ENCODE data around the gene APEX1. TPM values are rescaled to one million over a fixed set of nuclear protein-coding genes. Genes with fewer than 3 reads are reported as not detected.
"Not testable (repeated sequence)": the region's sequence is repeated elsewhere in the genome, so short reads cannot be mapped to it uniquely, and the experiment has no call there.

APEX1 gene
- total RNA-seq, 4 donors from 2014 or later, result 75.7 to 132 (median 115) TPM

DNA sequence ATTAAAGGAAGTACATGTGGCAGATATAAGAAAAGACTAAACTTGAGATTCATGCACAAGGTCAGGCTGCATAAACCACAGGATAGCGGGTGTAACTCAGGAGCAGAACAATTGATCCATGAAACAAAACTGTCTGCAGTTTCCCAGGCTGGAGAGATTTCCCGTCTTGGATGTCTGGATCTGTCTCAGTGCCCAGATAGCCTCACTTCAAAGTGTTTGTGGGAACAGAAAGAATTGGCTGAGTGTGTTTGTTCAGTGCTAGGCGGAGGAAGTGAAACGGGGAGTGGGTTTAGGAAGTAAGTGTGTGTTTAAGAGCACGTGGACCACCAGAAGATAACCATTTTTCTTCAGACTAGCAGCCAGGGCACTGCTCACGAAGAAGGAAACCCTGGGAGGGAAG is 48.9 kb downstream of the APEX1 start:
- Histone ChIP-seq H3K4me3 (no peak overlapping the region), H3K27me3 (no peaks in the 10 kb centered on the region), H3K27ac (no peak overlapping the region), H3K36me3 (no peaks in the 10 kb centered on the region), H3K4me1 (peaks cover 0 to 4% (median 0%) of the 10 kb centered on the region in 3 donors), H3K9me3 (no peaks in the 10 kb centered on the region)
- DNase-seq, result no peak
- 30 to 40% methylated on average over 6 of the region's 6 CpGs for WGBS, 2 donors
- TF ChIP-seq CTCF (IDR thresholded peaks at IDR 0.05) (no peak), POLR2A (IDR thresholded peaks at IDR 0.05) (no peak)
- intact Hi-C loops (cut with DNase I), result no loop called here

DNA sequence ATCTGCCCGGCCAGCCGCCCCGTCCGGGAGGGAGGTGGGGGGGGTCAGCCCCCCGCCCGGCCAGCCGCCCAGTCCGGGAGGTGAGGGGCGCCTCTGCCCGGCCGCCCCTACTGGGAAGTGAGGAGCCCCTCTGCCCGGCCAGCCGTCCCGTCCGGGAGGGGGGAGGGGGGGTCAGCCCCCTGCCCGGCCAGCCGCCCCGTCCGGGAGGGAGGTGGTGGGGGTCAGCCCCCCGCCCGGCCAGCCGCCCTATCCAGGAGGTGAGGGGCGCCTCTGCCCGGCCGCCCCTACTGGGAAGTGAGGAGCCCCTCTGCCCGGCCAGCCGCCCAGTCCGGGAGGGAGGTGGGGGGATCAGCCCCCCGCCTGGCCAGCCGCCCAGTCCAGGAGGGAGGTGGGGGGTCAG is 51.2 kb downstream of the APEX1 start:
- WGBS, 2 donors, result no CpG with 5 or more reads among the region's 30 CpGs
- DNase-seq, result not testable (repeated sequence)

GRCh38 chr14:20506752-20507151 is 51.7 kb downstream of the APEX1 start:
- H3K27me3 ChIP-seq; H3K36me3 ChIP-seq; DNase-seq; H3K4me3 ChIP-seq; H3K4me1 ChIP-seq; H3K9me3 ChIP-seq; H3K27ac ChIP-seq; intact Hi-C loops (cut with DNase I): not testable (repeated sequence)
- WGBS, 2 donors, result no CpG with 5 or more reads among the region's 30 CpGs

More for the DNA sequence above, 51.2 kb downstream of the APEX1 start:
- H3K27me3 ChIP-seq; H3K9me3 ChIP-seq; H3K4me1 ChIP-seq; H3K27ac ChIP-seq; H3K36me3 ChIP-seq; H3K4me3 ChIP-seq; intact Hi-C loops (cut with DNase I): not testable (repeated sequence)

Small RNA genes within 50 kb of the gene (small RNA-seq; reads per million reads assigned to genes)
- 0 to 3.4 (median 1.8) reads per million in 4 donors for gene RNA5SP382

Other genes starting within 250 kb of the APEX1 start
- not detected for gene OR11H6, start 231.5 kb upstream of the APEX1 start, total RNA-seq
- gene OR11H7, start 226.2 kb upstream of the APEX1 start, total RNA-seq, result not detected
- gene OR11H4, start 215.9 kb upstream of the APEX1 start, total RNA-seq, result not detected
- 10 to 100 TPM in 1 of 4 donors, 1 to 10 TPM in 3; 3.9 to 11.8 (median 6.7) TPM for gene TTC5, start 149.3 kb upstream of the APEX1 start, total RNA-seq
- 10 to 100 TPM in 3 of 4 donors, 1 to 10 TPM in 1; 7.6 to 68.1 (median 33.4) TPM for gene CCNB1IP1, start 121.9 kb upstream of the APEX1 start, total RNA-seq
- 10 to 100 TPM in 3 of 4 donors, 1 to 10 TPM in 1; 5.0 to 20.3 (median 11.7) TPM for gene PARP2, start 111.6 kb upstream of the APEX1 start, total RNA-seq
- 10 to 100 TPM; 13.4 to 16.6 (median 14.7) TPM for gene TEP1, start 41.7 kb upstream of the APEX1 start, total RNA-seq
- under 1 TPM in 1 of 4 donors, not detected in 3; 0.57 TPM for gene KLHL33, start 19.1 kb upstream of the APEX1 start, total RNA-seq
- 10 to 100 TPM; 22.3 to 41.6 (median 26.6) TPM for gene OSGEP, start 414 bp upstream of the APEX1 start, total RNA-seq
- gene PIP4P1, start 6.2 kb downstream of the APEX1 start, total RNA-seq, result 10 to 100 TPM; 15.8 to 25.7 (median 19.1) TPM
- gene PNP, start 14.2 kb downstream of the APEX1 start, total RNA-seq, result 100 to 1,000 TPM in 2 of 4 donors, 10 to 100 TPM in 2; 84.4 to 155 (median 104) TPM
- gene RNASE10, start 50.3 kb downstream of the APEX1 start, total RNA-seq, result not detected
- gene RNASE9, start 105.8 kb downstream of the APEX1 start, total RNA-seq, result not detected
- gene RNASE11, start 132.8 kb downstream of the APEX1 start, total RNA-seq, result not detected
- gene RNASE12, start 136.2 kb downstream of the APEX1 start, total RNA-seq, result not detected
- gene OR6S1, start 186.5 kb downstream of the APEX1 start, total RNA-seq, result not detected
- gene RNASE4, start 229.3 kb downstream of the APEX1 start, total RNA-seq, result 10 to 100 TPM in 2 of 4 donors, 1 to 10 TPM in 2; 4.0 to 73.1 (median 19.5) TPM
- 10 to 100 TPM in 1 of 4 donors, 1 to 10 TPM in 3; 1.4 to 15.1 (median 5.8) TPM for gene ANG, start 233.5 kb downstream of the APEX1 start, total RNA-seq